HG03108 (cell line): Measurements from ENCODE around the gene S1PR2.
"Not testable (repeated sequence)": the region's sequence is repeated elsewhere in the genome, so short reads cannot be mapped to it uniquely, and the experiment has no call there.

Experiments
- ATAC-seq: cut with Tn5 transposase; IDR thresholded peaks from one replicate; pipeline ENCODE4 v1.9.1; 2021; ENCODE audit warnings: moderate library complexity; ENCODE audit not compliant: unreplicated experiment

S1PR2 gene

GRCh38 chr19:10226376-10227025 is 4.6 kb downstream of the S1PR2 start:
- no peak for ATAC-seq

- no peak for ATAC-seq
These were observed 5.1 kb downstream of the S1PR2 start for GRCh38 chr19:10226021-10226375.

- ATAC-seq: no peak
These were observed 6.8 kb downstream of the S1PR2 start for GRCh38 chr19:10224337-10224736.

GRCh38 chr19:10223488-10224213 is 7.5 kb downstream of the S1PR2 start:
- no peak for ATAC-seq

GRCh38 chr19:10222201-10222890 is 8.8 kb downstream of the S1PR2 start:
- ATAC-seq: no peak

DNA sequence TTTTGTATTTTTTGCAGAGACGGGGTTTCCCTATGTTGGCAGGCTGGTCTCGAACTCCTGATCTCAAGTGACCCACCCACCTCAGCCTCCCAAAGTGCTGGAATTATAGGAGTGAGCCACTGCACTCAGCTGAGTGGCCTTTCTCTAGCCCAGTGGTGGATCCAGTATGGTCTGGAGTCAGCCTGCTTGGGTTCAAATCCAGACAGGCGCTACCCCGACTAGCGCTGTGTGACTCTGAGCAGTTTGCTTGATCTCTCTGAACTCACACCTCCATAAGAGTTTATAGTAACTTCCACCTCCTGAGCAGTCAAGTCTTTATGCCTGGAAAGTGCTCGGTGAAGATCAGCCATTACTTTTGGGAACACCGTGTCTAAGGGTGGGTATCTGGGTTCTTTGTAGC is 10.4 kb downstream of the S1PR2 start:
- ATAC-seq: no peak

- ATAC-seq: no peak
These were observed 11.5 kb downstream of the S1PR2 start for GRCh38 chr19:10219678-10220077.

- ATAC-seq: no peak
These were observed 14.0 kb downstream of the S1PR2 start for GRCh38 chr19:10217085-10217484.

DNA sequence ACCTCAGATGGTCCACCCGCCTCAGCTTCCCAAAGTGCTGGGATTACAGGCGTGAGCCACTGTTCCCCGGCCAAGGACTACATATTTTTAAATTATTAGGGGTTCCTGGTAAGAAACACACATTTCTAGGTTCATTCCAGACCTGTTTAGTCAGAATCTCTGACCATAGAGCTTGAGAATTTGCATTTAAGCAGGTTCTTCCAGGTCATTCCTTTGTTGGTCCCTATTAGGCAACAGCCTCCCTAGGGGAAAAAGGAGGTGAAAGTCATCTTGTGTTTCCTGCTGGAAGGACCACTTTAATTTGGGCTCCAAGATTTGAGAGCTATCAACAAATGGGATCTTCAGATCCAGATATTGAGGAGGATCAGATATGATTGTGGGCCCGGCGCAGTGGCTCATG is 16.3 kb downstream of the S1PR2 start:
- no peak for ATAC-seq

GRCh38 chr19:10211691-10212090 is 19.4 kb downstream of the S1PR2 start:
- ATAC-seq: no peak

- no peak for ATAC-seq
These were observed 20.1 kb downstream of the S1PR2 start for GRCh38 chr19:10211061-10211460.

DNA sequence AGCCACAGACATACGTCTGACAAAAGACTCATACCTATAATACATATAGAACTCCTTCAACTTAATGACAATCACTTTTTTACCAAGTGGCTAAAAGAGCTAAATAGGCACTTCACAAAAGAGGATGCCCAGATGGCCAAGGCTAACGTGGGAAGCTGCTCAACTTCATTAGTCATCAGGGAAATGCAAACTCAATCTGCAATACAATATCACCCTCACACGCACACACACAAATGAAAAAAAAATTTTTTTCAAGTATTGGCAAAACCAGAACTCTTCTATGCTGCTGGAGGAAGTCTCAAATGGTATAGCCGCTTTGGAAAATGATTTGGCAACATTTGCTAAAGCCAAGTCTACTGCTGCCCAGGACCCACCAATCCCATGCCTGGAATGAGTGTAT is 21.8 kb downstream of the S1PR2 start:
- no peak for ATAC-seq

DNA sequence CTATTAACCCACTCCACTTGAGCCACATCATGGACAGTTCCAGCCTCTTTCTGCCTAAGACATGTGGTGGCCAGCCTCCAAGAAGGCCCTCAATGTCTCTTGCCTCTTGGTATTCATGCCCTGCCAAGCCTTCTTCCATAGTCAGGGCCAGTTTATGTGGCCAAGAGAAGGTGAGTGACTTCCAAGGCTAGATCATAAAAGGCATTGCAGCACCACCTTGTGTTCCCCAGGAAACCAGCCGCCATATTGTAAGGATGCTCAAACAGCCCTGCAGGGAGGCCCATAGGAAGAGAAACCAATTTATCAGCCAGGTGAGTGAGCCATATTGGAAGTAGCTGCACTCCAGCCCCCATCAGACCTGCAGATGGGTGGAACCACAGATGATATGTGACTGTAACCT is 24.1 kb downstream of the S1PR2 start:
- ATAC-seq: no peak

DNA sequence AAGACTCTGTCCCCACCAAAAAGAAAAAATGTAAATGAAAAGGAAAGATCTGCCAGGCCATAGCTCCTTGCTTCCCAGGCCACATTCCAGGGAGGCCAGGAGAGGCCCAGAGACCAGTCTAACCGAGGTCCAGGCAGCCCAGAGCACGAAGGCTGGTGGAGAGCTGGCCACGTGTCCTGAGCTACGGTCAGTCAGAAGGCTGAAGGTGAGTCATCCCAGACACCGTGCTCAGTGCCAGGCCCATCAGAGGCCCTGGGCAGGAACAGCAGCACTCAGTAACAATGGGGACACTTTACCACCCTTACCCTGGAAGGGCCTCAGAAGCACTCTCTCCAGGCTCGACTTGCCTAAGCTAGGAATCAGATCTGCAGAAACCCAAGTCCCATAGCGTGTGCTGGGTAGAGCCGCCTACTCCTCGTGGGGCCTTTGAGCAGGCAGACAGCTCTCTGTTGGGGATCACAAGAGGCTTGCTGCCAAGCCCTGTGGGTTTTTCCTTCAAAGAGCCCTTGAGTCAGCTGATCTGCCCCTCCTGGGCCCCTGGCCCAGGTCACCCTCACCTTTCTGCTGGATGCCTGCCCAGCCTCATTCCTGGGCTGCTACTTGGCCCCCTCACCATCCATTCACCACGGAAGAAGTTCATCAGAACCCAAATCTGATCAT is 24.8 kb downstream of the S1PR2 start:
- no peak for ATAC-seq

GRCh38 chr19:10205636-10206035 is 25.5 kb downstream of the S1PR2 start:
- ATAC-seq: no peak

DNA sequence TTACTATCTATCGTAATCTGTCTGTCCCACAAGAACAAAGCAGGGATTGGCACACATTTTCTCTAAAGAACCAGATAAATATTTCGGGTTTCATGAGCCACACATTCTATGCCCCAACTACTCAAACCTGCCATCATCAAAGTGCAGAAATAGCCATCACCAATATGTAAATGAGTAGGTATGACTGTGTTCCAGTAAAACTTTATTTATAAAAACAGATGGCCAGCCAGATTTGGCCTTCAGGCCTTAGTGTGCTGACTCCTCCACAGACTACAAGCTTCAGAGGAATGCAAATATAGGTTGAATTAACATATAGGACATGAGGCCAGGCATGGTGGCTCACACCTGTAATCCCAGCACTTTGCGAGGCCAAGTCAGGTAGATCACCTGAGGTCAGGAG is 27.4 kb downstream of the S1PR2 start:
- no peak for ATAC-seq

DNA sequence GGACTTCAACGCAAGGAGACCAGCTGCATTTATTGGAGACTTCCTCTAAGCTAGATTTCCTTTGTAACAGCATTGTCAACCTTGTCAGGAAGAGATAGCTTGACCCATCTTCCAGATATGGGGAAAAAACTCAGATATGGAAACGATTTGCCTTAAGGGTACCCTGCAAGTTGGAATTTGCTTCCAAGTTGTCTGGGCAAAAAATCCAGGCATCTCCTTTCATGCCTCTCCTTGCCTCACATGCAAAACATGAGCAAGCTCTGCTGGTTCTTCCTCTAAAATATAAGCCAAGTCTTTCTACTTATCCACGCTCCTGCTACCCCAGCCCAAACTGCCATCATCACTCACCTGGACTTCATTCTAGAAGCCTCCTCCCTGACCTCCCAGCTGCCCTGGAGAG is 30.0 kb downstream of the S1PR2 start:
- ATAC-seq: no peak

DNA sequence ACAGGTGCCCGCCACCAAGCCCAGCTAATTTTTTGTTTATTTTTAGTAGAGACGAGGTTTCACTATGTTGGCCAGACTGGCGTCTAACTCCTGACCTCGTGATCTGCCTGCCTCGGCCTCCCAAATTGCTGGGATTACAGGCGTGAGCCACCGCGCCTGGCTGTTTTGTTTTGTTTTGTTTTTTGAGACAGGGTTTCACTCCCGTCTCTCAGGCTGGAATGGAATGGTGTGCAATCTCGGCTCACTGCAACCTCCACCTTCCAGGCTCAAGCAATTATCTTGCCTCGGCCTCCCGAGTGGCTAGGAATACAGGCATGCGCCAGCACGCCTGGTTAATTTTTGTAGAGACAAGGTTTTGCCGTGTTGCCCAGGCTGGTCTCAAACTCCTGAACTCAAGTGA is 31.0 kb downstream of the S1PR2 start:
- ATAC-seq: not testable (repeated sequence)

GRCh38 chr19:10198889-10199644 is 32.1 kb downstream of the S1PR2 start:
- ATAC-seq: not testable (repeated sequence)

GRCh38 chr19:10195199-10195519 is 36.0 kb downstream of the S1PR2 start:
- ATAC-seq: no peak
